Testis (tissue), 2 donors: ENCODE data around the gene ZFYVE26.

Source experiments
- CTCF ChIP-seq, 3 experiments: fragments of 450-650 bp in 2 of 3; fragments of 200-600 bp in 1 of 3; sonication (generic) in 1 of 3; IDR thresholded peaks; one replicate each; pipeline ENCODE4 v1.5.1; 2016 to 2019; ENCODE audit warnings: antibody characterized with exemption in 3 of 3, mild to moderate bottlenecking in 2 of 3, moderate library complexity in 1 of 3
- POLR2A ChIP-seq: fragments of 450-650 bp; IDR thresholded peaks from one replicate; pipeline ENCODE4 v1.6.1; 2017; ENCODE audit warnings: antibody characterized with exemption, mild to moderate bottlenecking, moderate library complexity

GRCh38 chr14:67853715-67854114, 37.3 kb upstream of the ZFYVE26 start:
- no peak for TF ChIP-seq POLR2A
- no peak for TF ChIP-seq CTCF (IDR thresholded peaks at IDR 0.05)
